ENCODE results near the gene EDC4. TPM values are rescaled to one million over a fixed set of nuclear protein-coding genes. Genes with fewer than 3 reads are reported as not detected.

EDC4 gene
- total RNA-seq, 4 donors from 2014 or later: 27.3 to 92.2 (median 43.0) TPM

DNA sequence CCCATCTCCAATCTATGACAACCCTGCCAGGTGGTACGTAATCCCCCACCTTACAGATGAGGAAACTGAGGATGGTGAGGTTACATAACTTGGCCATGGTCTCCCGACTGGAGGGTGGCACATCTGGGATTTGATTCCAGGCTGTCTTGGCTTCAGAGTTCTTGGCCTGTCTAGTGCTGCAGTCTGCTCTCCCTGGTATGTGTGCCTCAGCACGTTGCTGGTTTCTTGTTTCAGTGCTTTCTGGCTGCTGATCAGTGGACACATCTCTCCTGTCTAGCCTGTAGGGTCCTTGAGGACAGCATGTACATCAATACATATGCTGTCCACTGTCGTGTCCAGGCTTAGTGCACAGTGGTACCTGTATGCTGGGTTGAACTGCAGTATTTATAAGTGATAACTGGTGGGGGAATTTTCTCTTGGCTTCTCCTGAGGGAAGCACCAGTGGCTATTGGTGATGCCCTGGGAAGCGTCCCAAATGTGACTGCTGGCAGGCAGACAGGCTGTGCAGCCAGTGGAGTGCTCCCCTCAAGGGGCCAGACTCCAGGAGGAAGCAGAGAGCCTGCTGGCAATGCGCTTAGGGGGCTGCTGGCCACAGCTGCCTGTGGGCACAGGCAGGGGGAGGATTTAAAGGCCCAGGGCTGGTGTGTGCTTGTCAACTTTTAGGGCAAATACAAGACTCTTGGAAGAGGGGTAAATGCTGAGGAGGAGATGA is 44.4 kb downstream of the EDC4 start:
- no peak for ATAC-seq (ENCODE audit: low FRiP score)
- TF ChIP-seq, protein P1, sequence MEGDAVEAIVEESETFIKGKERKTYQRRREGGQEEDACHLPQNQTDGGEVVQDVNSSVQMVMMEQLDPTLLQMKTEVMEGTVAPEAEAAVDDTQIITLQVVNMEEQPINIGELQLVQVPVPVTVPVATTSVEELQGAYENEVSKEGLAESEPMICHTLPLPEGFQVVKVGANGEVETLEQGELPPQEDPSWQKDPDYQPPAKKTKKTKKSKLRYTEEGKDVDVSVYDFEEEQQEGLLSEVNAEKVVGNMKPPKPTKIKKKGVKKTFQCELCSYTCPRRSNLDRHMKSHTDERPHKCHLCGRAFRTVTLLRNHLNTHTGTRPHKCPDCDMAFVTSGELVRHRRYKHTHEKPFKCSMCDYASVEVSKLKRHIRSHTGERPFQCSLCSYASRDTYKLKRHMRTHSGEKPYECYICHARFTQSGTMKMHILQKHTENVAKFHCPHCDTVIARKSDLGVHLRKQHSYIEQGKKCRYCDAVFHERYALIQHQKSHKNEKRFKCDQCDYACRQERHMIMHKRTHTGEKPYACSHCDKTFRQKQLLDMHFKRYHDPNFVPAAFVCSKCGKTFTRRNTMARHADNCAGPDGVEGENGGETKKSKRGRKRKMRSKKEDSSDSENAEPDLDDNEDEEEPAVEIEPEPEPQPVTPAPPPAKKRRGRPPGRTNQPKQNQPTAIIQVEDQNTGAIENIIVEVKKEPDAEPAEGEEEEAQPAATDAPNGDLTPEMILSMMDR (IDR thresholded peaks at IDR 0.05): no peak
- no peak for DNase-seq (ENCODE audit: low spot score)

DNA sequence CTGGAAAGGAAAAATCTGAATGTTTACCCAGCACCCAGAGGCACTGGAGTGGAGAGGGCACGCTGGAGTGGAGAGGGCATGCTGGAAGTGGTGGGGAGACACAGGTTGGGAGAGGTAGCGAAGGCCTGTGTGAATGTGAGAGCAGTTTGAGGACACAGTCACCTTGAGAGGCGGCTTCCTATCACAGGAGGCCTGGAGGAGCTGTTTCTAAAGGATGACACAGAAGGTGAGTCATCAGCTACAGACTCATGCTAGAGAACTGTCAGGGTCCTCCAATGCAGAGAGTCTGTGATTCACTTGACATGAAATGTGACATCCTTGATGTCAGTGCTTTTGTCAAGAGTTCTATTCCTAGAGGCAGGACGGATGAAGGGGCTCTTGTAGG is 45.0 kb downstream of the EDC4 start:
- peak; percentile 58 for ATAC-seq (ENCODE audit: low FRiP score)
- no peak for DNase-seq (ENCODE audit: low spot score)
- TF ChIP-seq, protein P1 (IDR thresholded peaks at IDR 0.05): no peak

DNA sequence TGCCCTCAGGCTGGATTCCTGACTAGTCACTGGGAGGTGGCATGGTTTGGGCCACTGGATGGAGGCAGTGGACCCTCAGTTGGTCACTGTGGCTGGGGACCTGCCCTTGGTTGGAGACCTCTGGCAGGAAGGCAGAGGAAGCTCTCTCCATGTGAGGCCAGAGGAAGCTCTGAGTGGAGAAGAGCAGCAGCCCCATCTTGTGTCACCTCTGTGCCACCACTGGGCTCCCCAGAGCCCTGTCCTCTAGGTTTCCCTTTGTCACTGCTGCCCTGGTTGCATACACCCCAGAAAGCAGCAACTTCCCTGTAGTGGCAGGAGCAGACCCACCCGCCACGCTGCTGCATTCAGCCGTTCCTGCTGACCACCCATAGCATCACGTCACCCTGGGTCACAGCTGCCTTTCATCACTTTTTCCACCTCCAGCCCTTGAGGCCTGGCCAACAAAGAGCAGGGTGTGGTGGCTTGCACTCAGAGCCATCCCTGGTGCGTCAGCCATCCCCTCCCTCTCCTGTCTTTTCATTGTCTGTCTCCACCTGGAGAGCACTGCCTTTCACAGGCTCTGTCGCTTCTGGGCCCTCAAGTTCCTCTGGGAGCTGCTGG is 46.9 kb downstream of the EDC4 start:
- ATAC-seq (ENCODE audit: low FRiP score): no peak
- TF ChIP-seq, protein P1 (IDR thresholded peaks at IDR 0.05): no peak
- no peak for DNase-seq (ENCODE audit: low spot score)

DNA sequence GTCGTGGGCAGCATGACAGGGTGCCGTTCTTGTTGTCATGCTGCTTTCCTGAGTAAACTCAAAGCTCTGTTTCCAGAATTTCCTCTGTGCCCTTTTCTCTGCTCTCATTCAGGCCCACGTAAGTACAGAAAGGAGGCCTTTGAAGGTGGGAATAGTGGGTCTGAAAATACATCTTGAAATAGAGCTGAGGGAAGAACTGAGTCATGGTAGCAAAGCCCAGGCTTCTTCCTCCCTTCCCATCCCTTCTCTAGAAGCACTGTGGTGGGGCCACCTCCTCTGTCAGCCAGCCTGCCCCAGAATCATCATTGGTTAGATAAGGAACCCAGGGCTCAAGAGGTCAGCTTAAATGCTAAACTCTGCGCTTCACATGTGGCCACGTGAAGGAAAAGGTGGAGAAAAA is 49.4 kb downstream of the EDC4 start:
- DNase-seq (ENCODE audit: low spot score) (no peak), ATAC-seq (ENCODE audit: low FRiP score) (no peak)
- TF ChIP-seq, protein P1 (IDR thresholded peaks at IDR 0.05): no peak

DNA sequence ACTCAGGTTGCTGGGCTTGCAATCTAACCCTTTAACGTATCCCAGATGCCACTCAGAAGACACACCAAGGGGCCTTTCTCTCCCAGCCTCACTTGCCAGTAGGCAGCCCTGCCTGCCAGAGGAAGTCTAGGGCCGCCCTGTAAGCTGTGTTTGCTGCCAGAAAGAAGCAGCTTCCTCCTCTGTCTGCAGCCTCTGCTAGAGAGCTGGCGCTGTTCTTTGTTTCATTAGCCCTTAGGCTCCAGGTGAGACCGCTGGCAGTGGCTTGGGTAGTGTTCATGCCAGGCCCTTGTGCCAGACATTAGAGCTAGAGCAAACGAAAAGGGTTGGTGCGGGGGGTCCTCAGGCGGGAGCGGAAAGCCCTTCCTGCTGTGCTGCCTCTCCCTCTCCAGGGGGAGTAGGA is 49.9 kb downstream of the EDC4 start:
- TF ChIP-seq, protein P1 (IDR thresholded peaks at IDR 0.05): no peak
- no peak for ATAC-seq (ENCODE audit: low FRiP score)
- no peak for DNase-seq (ENCODE audit: low spot score)

DNA sequence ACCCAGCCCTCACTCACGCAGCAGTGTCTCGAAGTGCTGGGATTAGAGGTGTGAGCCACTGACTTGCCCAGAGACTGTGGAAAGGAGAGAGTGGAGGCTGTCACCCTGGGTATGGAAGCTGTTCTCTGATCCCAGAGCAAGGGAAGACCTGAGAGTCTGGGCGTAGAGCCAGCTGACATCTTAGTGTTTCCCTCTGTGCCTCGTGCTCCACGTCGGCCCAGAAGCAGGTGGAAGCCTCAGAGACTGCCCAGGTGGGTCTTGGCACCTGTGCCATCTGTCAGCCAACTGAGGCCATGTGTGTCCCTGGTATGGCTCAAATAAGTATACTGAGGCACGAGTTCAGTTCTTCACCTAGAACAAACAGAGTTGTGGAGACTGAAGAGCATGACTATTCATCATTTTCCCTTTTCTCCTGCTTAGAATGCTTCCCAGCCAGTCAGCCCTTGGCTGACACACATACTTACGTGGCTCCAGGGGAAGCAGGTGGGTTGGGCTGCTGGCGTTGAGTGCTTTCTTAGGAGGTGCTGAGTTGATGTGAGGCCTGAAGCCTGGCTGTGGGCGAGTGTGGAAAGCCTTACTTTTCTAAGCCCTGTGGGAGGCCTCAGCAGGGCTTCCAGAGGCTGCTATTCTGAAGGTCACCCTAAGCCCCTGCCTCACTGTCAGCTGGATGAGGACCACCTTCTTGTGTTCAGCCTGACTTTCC is 50.7 kb downstream of the EDC4 start:
- no peak for DNase-seq (ENCODE audit: low spot score)
- TF ChIP-seq, protein P1 (IDR thresholded peaks at IDR 0.05): no peak
- ATAC-seq (ENCODE audit: low FRiP score): no peak

Data from omental fat pad (tissue), 4 donors.